ENCODE data around the gene RGS13.

RGS13 gene, protein sequence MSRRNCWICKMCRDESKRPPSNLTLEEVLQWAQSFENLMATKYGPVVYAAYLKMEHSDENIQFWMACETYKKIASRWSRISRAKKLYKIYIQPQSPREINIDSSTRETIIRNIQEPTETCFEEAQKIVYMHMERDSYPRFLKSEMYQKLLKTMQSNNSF

GRCh38 chr1:192635939-192636338, at the start of gene RGS13:
Gene RGS13 (plus strand): TSS chr1:192636147. CDS start chr1:192644335, 8,188 bp downstream.
- DNase-seq (ENCODE audit: low read depth): no peak
- TF ChIP-seq, protein P1, sequence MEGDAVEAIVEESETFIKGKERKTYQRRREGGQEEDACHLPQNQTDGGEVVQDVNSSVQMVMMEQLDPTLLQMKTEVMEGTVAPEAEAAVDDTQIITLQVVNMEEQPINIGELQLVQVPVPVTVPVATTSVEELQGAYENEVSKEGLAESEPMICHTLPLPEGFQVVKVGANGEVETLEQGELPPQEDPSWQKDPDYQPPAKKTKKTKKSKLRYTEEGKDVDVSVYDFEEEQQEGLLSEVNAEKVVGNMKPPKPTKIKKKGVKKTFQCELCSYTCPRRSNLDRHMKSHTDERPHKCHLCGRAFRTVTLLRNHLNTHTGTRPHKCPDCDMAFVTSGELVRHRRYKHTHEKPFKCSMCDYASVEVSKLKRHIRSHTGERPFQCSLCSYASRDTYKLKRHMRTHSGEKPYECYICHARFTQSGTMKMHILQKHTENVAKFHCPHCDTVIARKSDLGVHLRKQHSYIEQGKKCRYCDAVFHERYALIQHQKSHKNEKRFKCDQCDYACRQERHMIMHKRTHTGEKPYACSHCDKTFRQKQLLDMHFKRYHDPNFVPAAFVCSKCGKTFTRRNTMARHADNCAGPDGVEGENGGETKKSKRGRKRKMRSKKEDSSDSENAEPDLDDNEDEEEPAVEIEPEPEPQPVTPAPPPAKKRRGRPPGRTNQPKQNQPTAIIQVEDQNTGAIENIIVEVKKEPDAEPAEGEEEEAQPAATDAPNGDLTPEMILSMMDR (IDR thresholded peaks at IDR 0.05; ENCODE audit: insufficient read depth, low read depth, low read length, missing control alignments): no peak
- no peak within 1 kb of the TSS for H3K4me3 ChIP-seq (ENCODE audit: low read depth, low read length)

GRCh38 chr1:192587386-192588266, 48.3 kb upstream of the RGS13 start:
- TF ChIP-seq, protein P1 (IDR thresholded peaks at IDR 0.05; ENCODE audit: insufficient read depth, low read depth, low read length, missing control alignments): no peak
- DNase-seq (ENCODE audit: low read depth): no peak
- H3K4me3 ChIP-seq (ENCODE audit: low read depth, low read length): no peak overlapping the region

- no peak for DNase-seq (ENCODE audit: low read depth)
- TF ChIP-seq, protein P1 (IDR thresholded peaks at IDR 0.05; ENCODE audit: insufficient read depth, low read depth, low read length, missing control alignments): no peak
- H3K4me3 ChIP-seq (ENCODE audit: low read depth, low read length): no peak overlapping the region
Measured at GRCh38 chr1:192588546-192588945, 47.4 kb upstream of the RGS13 start.

- DNase-seq (ENCODE audit: low read depth): no peak
- H3K4me3 ChIP-seq (ENCODE audit: low read depth, low read length): no peak overlapping the region
- TF ChIP-seq, protein P1 (IDR thresholded peaks at IDR 0.05; ENCODE audit: insufficient read depth, low read depth, low read length, missing control alignments): no peak
Measured at GRCh38 chr1:192589813-192590212, 46.1 kb upstream of the RGS13 start.

GRCh38 chr1:192592517-192592916, 43.4 kb upstream of the RGS13 start:
- H3K4me3 ChIP-seq (ENCODE audit: low read depth, low read length): no peak overlapping the region
- TF ChIP-seq, protein P1 (IDR thresholded peaks at IDR 0.05; ENCODE audit: insufficient read depth, low read depth, low read length, missing control alignments): no peak
- no peak for DNase-seq (ENCODE audit: low read depth)

- TF ChIP-seq, protein P1 (IDR thresholded peaks at IDR 0.05; ENCODE audit: insufficient read depth, low read depth, low read length, missing control alignments): no peak
- H3K4me3 ChIP-seq (ENCODE audit: low read depth, low read length): no peak overlapping the region
- DNase-seq (ENCODE audit: low read depth): no peak
Measured at GRCh38 chr1:192592981-192593708, 42.8 kb upstream of the RGS13 start.
